Stimulated activated CD8-positive, alpha-beta memory T cell treated with anti-CD3 and anti-CD28 coated beads, Interleukin-7, amount 100 ng/mL, for 1 hour (primary cell): Measurements from ENCODE around the gene TRMT11.

Experiments
- DNase-seq, 2 donors: peaks; one replicate each; pipeline ENCODE4 v3.0.0-alpha.2; 2020; ENCODE audit warnings: low read depth in 2 of 2

TRMT11 gene

GRCh38 chr6:126075335-126076071, 89.2 kb downstream of the TRMT11 start:
- no peak for DNase-seq

- DNase-seq, result no peak
Measured at GRCh38 chr6:126076992-126077664, 90.8 kb downstream of the TRMT11 start.

- DNase-seq, result no peak
Measured at GRCh38 chr6:126077810-126078776, 91.8 kb downstream of the TRMT11 start.

GRCh38 chr6:126083875-126084274, 97.5 kb downstream of the TRMT11 start:
- DNase-seq, result no peak

DNA sequence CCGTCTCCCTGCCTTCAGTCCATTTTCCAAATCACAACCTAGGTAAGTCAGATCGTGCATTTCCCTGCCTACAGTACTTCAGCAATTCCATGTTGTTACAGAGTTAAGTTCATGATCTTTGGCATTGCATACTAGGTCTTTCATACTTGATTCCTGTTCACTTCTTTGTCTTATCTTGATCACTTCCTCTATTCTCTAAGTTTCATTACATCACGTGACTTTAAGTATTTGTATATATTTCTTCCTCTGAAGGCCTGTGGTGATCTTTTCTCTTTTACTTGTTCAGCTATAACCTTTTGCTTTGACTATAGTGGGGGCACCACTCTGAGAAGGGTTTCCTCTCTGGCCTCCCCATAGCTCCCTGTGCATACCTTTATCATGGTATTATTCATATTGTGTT, 100.2 kb downstream of the TRMT11 start:
- DNase-seq, result no peak
